ENCODE data around the gene FRMPD3.

FRMPD3 gene

DNA sequence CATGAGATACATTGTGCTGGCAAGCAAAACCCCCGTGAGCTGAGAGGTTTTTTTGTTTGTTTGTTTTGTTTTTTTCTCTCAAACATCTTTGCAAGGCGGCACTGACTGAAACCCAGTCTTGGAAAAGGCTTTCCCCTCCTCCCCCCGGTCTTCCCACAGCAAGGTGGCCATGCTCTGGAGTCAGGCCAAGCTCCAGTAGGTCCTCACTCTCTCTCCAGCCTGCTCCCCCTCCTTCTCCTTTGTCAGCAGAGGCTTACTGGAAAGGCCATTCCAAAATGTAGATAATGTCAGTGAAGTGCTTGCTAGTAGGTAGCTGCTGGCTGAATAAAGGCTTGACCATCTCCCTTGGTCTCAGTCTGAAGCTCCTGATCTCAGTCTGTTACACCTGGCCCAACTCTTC is 32.6 kb downstream of the FRMPD3 start:
- DNase-seq: no peak

DNA sequence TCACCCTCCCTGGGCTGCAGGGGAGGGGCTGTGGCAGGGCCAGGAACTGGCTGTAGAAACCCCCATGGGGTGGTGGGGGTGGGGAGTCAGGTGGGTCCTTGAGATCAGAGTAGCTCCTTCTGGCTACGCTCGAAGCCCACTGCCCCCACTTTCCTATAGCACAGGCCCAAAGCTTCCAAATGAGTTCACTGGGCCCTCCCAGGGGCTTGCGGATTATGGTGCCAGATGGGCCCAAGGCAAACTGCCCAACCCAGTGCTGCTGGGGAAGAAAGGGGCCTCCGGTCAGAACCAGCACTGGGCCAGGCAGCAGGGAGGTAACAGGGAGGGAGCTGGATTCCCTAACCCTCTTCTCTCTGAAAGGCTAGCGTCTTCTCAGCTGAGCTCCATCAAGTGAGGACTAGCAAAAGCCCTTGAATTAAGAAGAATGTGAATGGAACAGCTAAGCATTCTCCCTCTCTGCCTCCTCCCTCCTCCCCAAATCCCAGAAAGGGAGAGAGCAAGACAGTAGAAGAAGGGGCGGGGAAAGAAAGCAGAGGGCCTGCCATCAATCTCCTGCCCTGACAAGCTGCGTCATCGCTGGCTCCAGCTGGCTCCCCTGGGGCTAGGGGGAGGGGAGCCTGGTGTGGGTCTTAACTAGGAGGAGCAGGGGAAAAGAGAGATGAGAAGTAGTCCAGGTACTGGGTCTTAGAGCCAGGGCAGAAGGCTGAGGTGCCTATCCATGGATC is 34.7 kb downstream of the FRMPD3 start:
- peak; percentile 38 to 79 for DNase-seq

DNA sequence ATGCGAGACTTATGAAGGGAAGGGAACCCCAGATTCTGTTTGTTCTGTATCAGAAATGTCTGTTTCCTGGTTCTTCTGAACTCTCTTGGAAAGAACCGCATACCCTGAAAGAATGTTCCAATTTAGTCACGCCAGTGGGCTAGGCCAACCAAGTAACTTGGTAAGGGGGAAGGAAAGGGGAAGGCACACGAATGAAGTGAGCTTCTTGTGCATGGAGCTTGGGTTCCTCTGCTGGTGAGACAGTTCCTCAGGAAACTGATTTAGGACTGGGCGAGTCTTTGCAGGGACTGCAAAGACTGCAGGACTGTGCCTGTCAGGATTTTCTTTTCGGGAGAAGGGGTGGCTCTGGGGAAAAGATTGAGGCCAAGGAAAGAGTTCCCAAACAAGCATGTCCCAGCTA is 35.6 kb downstream of the FRMPD3 start:
- no peak for DNase-seq

DNA sequence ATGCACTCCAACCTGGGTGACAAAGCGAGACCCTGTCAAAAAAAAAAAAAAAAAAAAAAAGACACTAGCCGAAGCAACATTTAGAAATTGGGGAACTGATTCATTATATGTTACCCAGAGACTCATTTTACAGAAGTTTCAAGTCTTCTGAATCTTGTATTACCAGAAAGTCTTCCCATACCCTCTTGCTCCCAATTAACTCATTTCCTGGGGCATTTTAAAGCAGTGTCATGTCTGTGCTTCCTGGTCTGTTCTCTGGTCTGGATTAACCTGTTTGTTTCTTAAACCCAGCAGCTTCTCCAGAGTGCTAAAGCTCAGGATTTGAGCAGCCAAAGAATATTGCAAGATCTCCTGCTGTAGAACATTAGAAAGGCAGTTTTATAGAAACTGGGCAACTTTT is 43.7 kb downstream of the FRMPD3 start:
- no peak for DNase-seq

DNA sequence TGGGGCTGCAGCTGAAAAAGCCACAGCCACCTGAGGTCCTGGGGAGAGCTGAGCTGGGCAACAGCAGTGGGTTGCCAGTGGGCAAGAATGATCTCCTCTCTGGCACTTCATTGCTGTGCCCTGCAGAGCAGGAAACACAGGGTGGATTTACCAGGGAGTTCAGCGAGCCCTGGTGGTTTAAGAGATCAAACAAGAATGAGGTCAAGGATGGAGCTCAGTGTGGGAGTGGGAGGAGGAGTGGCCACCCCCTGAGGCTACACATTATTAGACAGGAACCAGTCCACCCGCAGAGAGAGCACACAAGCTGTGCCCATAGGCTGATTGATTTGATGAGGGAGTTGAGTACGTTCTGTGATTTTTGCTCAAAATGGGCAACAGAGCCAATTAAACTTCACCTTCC is 47.3 kb downstream of the FRMPD3 start:
- DNase-seq: no peak
